Gastroesophageal sphincter (tissue), 4 donors: ENCODE results near the gene PDE10A. TPM values are rescaled to one million over a fixed set of nuclear protein-coding genes. Genes with fewer than 3 reads are reported as not detected.

Experiments
- ATAC-seq: fragments of 150-250 bp; one replicate; pipeline ENCODE4 v1.9.1; 2016; ENCODE audit warnings: mild to moderate bottlenecking, moderate library complexity
- H3K27ac ChIP-seq, 4 donors: fragments of 200-600 bp; sonication (generic) in 3 of 4; 1 replicate in 3 of 4; 2 replicates in 1 of 4; pipeline ENCODE4 v1.5.1; 2016 to 2019
- H3K27me3 ChIP-seq: fragments of 200-600 bp; sonication (generic); one replicate; pipeline ENCODE4 v1.5.1; 2019
- H3K36me3 ChIP-seq, 2 donors: fragments of 200-600 bp; sonication (generic); one replicate each; pipeline ENCODE4 v1.5.1; 2019; ENCODE audit warnings: control low read depth in 1 of 2
- H3K4me1 ChIP-seq, 3 donors: fragments of 200-600 bp; sonication (generic); 1 replicate in 2 of 3; 2 replicates in 1 of 3; pipeline ENCODE4 v1.5.1; 2016 to 2019; ENCODE audit warnings: control low read depth in 2 of 3
- H3K4me3 ChIP-seq, 2 donors: fragments of 200-600 bp; sonication (generic); one replicate each; pipeline ENCODE4 v1.5.1; 2019; ENCODE audit warnings: mild to moderate bottlenecking in 1 of 2, moderate library complexity in 1 of 2
- H3K9me3 ChIP-seq, 3 donors: fragments of 200-600 bp; sonication (generic); one replicate each; pipeline ENCODE4 v1.5.1; 2017 to 2019; ENCODE audit warnings: control low read depth in 2 of 3
- CTCF ChIP-seq, 4 experiments: fragments of 200-600 bp in 2 of 4; fragments of 450-650 bp in 2 of 4; sonication (generic) in 1 of 4; IDR thresholded peaks; one replicate each; pipeline ENCODE4 v1.5.1; 2017 to 2019; ENCODE audit warnings: antibody characterized with exemption in 4 of 4, mild to moderate bottlenecking in 2 of 4, moderate library complexity in 2 of 4
- EP300 ChIP-seq: sonication (generic); formaldehyde crosslinking; IDR thresholded peaks from one replicate; pipeline ENCODE4 v1.6.1; 2017; ENCODE audit warnings: antibody characterized with exemption, mild to moderate bottlenecking
- POLR2A ChIP-seq, 2 donors: fragments of 450-650 bp; IDR thresholded peaks; one replicate each; pipeline ENCODE4 v1.6.1; 2017; ENCODE audit warnings: antibody characterized with exemption in 2 of 2, mild to moderate bottlenecking in 2 of 2, moderate library complexity in 1 of 2
- POLR2AphosphoS5 ChIP-seq: sonication (generic); formaldehyde crosslinking; IDR thresholded peaks from one replicate; pipeline ENCODE4 v1.6.1; 2017; ENCODE audit warnings: antibody characterized with exemption
- WGBS, 2 donors: methylation state at CpG; one replicate each; pipeline ENCODE4 v1.1.5; 2018; ENCODE audit warnings: low coverage in 1 of 2; 5-methylcytosine and 5-hydroxymethylcytosine counted together
- total RNA-seq, 4 donors: library from RNA; depleted of rRNA; stranded (reverse); fragments of >200 nt; gene quantifications; one replicate each; pipeline ENCODE4 v1.1.0, GENCODE V29; 2016

Gene PDE10A
- total RNA-seq, 4 donors from 2014 or later = 2.5 to 12.1 (median 4.0) TPM

DNA sequence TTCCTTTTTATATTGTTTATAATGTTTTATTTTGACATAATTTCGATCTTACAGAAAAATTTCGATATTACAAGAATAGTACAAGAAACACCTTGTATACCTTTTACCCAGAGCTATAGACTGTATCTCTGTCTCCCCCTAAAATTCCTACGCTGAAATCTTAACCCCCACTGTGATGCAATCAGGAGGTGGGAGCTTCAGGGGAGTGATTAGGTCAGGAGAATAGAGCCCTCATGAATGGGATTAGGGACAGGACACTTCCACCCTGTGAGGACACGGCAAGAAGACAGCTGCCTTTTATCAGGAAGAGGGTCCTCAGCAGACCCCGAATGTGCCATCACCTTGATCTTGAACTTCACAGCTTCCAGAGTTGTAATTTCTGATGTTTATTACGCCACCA, 204.9 kb downstream of the PDE10A start:
- Histone ChIP-seq H3K9me3 (peaks cover 0 to 5% (median 1%) of the 10 kb centered on the region in 3 donors), H3K27me3 (no peaks in the 10 kb centered on the region), H3K27ac (no peak overlapping the region), H3K36me3 (no peaks in the 10 kb centered on the region), H3K4me1 (no peaks in the 10 kb centered on the region), H3K4me3 (no peak overlapping the region)
- WGBS, 2 donors = 73 to 77% methylated on average over 3 to 5 of the region's 6 CpGs
- ATAC-seq = no peak
- no peak for TF ChIP-seq POLR2AphosphoS5
- no peak for TF ChIP-seq CTCF (IDR thresholded peaks at IDR 0.05)
- no peak for TF ChIP-seq POLR2A (IDR thresholded peaks at IDR 0.05)
- TF ChIP-seq EP300 = no peak

DNA sequence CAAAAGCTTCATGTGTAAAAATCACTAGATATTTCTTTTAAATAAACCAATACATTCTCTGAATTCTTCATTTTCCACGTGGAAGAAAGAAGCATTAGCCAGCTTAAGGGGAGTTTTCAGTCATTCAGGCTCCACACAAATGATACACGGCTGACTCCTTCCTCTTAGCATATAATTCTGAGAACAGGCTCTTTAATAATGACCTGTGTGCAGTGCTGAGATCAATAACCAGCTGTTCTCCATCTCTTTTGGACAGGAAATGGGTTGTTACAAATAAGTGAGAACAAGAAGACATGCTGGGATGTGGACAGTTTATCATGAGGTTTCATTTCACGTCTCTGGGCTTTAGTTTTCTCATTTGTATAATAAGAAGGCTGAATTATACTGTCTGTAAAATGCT, 206.8 kb downstream of the PDE10A start:
- TF ChIP-seq POLR2A (IDR thresholded peaks at IDR 0.05) (no peak), EP300 (no peak), CTCF (IDR thresholded peaks at IDR 0.05) (no peak), POLR2AphosphoS5 (no peak)
- H3K9me3 ChIP-seq = no peaks in the 10 kb centered on the region
- H3K4me3 ChIP-seq = no peak overlapping the region
- H3K36me3 ChIP-seq = no peaks in the 10 kb centered on the region
- 6 to 31% methylated on average over 3 of the region's 3 CpGs for WGBS, 2 donors
- no peaks in the 10 kb centered on the region for H3K4me1 ChIP-seq
- H3K27me3 ChIP-seq = no peaks in the 10 kb centered on the region
- no peak overlapping the region for H3K27ac ChIP-seq
- ATAC-seq = no peak

- Histone ChIP-seq H3K27ac (no peak overlapping the region), H3K4me1 (no peaks in the 10 kb centered on the region), H3K4me3 (no peak overlapping the region), H3K27me3 (no peaks in the 10 kb centered on the region), H3K36me3 (no peaks in the 10 kb centered on the region), H3K9me3 (no peaks in the 10 kb centered on the region)
- TF ChIP-seq POLR2A (IDR thresholded peaks at IDR 0.05) (no peak), CTCF (IDR thresholded peaks at IDR 0.05) (no peak), POLR2AphosphoS5 (no peak), EP300 (no peak)
- WGBS, 2 donors = 83 to 90% methylated on average over 3 of the region's 3 CpGs
- no peak for ATAC-seq
Observed at GRCh38 chr6:165455488-165455887, 207.6 kb downstream of the PDE10A start.

GRCh38 chr6:165453395-165453794, 209.6 kb downstream of the PDE10A start:
- Histone ChIP-seq H3K4me1 (no peaks in the 10 kb centered on the region), H3K36me3 (no peaks in the 10 kb centered on the region), H3K27me3 (no peaks in the 10 kb centered on the region), H3K4me3 (no peak overlapping the region), H3K9me3 (no peaks in the 10 kb centered on the region), H3K27ac (no peak overlapping the region)
- no CpG with 5 or more reads among the region's 2 CpGs for WGBS, 2 donors
- TF ChIP-seq POLR2A (IDR thresholded peaks at IDR 0.05) (no peak), POLR2AphosphoS5 (no peak), CTCF (IDR thresholded peaks at IDR 0.05) (no peak), EP300 (no peak)
- no peak for ATAC-seq

- 96 to 100% methylated on average over 2 of the region's 2 CpGs for WGBS, 2 donors
- no peak for TF ChIP-seq POLR2AphosphoS5
- TF ChIP-seq EP300 = no peak
- TF ChIP-seq CTCF (IDR thresholded peaks at IDR 0.05) = no peak
- no peak for TF ChIP-seq POLR2A (IDR thresholded peaks at IDR 0.05)
- no peaks in the 10 kb centered on the region for H3K27me3 ChIP-seq
- no peaks in the 10 kb centered on the region for H3K36me3 ChIP-seq
- no peak overlapping the region for H3K4me3 ChIP-seq
- no peak for ATAC-seq
- H3K4me1 ChIP-seq = no peaks in the 10 kb centered on the region
- no peak overlapping the region for H3K27ac ChIP-seq
- H3K9me3 ChIP-seq = no peaks in the 10 kb centered on the region
Observed at GRCh38 chr6:165451838-165452237, 211.2 kb downstream of the PDE10A start.
